GM18508 (cell line): Measurements from ENCODE around the gene CIC.

Source experiments
- ATAC-seq: cut with Tn5 transposase; IDR thresholded peaks from one replicate; pipeline ENCODE4 v1.9.1; 2021; ENCODE audit warnings: moderate number of reproducible peaks; ENCODE audit not compliant: insufficient read depth, unreplicated experiment

CIC gene

GRCh38 chr19:42285988-42286348 is 16.9 kb downstream of the CIC start:
- ATAC-seq = no peak

DNA sequence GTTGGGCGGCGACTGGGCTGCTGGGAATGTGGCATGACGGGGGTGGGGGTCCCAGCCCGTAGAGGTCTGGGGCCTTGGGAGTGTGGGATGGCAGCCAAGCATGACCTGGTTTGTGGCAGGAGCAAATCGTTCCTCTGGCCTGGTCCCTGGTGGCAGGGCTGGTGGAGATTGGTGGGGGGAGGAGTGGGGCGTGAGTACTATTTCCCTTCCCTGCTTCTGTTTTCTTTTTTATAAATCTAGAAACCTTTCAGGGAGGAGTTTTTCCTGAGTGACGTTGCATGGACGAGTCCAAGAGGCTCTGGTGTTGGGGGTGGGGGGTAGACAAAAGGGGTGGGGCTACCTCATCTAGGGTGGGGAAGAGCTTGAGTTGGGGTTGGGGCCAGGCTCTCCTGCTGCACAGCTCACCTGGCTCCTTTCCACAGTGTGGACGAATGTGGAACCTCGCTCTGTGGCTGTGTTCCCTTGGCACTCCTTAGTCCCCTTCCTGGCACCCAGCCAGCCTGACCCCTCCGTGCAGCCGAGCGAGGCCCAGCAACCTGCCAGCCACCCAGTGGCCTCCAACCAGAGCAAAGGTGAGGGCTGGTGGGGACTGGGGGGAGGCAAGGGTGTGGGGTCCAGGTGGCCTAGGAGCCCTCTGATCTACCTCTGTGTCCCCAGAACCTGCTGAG is 17.4 kb downstream of the CIC start:
- ATAC-seq = no peak

- ATAC-seq = no peak
Observed at GRCh38 chr19:42287017-42287826, 18.2 kb downstream of the CIC start.

GRCh38 chr19:42287827-42288107 is 18.7 kb downstream of the CIC start:
- ATAC-seq = no peak

- ATAC-seq = no peak
Observed at GRCh38 chr19:42288387-42288786, 19.3 kb downstream of the CIC start.

DNA sequence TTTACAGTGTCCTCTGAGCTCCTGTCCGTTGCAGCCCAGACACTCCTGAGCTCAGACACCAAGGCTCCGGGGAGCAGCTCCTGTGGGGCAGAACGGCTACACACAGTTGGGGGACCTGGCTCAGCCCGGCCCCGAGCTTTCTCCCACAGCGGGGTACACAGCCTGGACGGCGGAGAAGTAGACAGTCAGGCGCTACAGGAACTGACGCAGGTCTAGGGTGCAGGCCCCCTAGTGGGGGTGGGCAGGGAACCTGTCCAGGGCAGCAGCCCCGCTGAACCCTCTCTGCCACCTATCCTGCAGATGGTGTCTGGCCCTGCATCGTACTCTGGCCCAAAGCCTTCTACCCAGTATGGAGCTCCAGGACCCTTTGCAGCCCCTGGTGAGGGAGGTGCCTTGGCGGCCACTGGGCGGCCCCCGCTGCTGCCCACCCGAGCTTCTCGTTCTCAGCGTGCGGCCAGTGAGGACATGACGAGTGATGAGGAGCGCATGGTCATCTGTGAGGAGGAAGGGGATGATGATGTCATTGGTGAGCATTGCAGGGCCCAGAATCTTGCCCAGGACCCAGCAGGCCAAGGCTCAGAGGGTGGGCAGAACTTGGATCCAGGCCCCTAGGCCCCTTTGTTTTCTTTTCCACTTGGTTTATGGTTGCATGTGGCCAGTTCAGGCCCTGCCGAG is 20.0 kb downstream of the CIC start:
- ATAC-seq = no peak

- no peak for ATAC-seq
Observed at GRCh38 chr19:42289556-42290041, 20.5 kb downstream of the CIC start.

DNA sequence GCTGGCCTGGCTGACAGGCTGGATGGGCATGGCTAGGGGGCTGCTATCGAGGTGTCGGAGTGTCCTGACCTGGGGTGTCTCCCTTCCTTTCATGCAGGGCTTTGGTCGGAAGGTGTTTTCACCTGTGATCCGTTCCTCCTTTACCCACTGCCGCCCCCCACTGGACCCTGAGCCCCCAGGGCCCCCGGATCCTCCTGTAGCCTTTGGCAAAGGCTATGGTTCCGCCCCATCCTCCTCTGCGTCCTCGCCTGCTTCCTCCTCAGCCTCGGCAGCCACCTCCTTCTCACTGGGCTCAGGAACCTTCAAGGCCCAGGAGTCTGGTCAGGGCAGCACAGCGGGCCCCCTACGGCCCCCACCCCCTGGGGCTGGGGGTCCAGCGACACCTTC is 21.1 kb downstream of the CIC start:
- no peak for ATAC-seq

DNA sequence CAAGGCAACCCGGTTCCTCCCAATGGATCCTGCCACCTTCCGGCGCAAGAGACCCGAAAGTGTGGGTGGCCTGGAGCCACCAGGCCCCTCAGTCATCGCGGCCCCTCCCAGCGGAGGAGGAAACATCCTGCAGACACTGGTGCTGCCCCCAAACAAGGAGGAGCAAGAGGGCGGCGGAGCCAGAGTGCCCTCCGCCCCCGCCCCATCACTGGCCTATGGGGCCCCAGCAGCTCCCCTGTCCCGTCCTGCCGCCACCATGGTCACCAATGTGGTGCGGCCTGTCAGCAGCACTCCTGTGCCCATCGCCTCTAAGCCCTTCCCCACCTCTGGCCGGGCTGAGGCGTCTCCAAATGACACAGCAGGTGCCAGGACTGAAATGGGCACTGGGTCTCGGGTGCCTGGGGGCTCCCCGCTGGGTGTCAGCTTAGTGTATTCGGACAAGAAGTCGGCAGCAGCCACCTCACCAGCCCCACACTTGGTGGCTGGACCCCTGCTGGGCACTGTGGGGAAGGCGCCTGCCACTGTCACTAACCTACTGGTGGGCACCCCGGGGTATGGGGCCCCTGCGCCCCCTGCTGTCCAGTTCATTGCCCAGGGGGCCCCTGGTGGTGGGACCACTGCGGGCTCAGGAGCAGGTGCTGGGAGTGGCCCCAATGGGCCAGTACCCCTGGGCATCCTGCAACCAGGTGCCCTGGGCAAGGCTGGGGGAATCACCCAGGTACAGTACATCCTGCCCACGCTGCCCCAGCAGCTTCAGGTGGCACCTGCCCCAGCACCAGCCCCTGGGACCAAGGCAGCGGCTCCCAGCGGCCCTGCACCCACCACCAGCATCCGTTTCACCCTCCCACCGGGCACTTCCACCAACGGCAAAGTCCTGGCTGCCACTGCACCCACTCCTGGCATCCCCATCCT is 21.7 kb downstream of the CIC start:
- ATAC-seq = no peak

- ATAC-seq = no peak
Observed at GRCh38 chr19:42291435-42291810, 22.4 kb downstream of the CIC start.

DNA sequence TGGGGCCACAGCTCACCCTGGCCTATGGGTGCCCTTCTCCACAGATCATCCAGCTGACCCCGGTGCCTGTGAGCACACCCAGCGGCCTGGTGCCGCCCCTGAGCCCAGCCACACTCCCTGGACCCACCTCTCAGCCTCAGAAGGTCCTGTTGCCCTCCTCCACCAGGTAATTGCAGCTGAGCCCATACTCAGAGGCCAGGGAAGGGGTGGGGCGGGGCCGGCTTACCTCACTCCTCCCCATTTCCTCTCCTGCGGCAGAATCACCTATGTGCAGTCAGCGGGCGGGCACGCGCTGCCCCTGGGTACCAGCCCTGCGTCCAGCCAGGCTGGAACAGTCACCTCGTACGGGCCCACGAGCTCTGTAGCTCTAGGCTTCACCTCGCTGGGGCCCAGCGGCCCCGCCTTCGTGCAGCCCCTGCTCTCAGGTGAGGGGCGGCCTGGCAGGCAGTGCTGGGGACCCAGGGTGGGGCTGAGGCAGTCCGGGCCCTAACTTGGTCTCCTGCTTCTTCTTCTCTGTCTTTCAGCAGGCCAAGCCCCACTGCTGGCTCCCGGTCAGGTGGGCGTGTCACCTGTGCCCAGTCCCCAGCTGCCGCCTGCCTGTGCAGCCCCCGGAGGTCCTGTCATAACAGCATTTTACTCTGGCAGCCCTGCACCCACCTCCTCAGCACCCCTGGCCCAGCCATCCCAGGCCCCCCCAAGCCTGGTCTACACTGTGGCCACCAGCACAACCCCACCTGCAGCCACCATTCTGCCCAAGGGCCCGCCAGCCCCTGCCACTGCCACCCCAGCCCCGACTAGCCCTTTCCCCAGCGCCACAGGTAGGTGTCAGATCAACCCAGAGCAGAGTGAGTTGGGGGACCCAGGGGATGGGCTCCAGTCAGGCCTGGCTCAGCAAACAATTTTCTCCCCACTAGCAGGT is 23.2 kb downstream of the CIC start:
- ATAC-seq = no peak

DNA sequence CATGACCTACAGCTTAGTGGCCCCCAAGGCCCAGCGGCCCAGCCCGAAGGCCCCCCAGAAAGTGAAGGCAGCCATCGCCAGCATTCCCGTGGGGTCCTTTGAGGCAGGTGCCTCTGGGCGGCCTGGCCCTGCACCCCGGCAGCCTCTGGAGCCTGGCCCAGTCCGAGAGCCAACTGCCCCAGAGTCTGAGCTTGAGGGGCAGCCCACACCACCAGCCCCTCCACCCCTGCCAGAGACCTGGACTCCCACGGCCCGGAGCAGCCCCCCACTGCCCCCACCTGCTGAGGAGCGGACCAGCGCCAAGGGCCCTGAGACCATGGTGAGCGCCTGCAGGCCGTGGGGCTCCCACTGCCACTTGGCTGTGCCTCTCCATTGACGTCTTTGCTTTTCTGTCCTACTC is 23.9 kb downstream of the CIC start:
- no peak for ATAC-seq

- no peak for ATAC-seq
Observed at GRCh38 chr19:42293540-42293939, 24.5 kb downstream of the CIC start.

DNA sequence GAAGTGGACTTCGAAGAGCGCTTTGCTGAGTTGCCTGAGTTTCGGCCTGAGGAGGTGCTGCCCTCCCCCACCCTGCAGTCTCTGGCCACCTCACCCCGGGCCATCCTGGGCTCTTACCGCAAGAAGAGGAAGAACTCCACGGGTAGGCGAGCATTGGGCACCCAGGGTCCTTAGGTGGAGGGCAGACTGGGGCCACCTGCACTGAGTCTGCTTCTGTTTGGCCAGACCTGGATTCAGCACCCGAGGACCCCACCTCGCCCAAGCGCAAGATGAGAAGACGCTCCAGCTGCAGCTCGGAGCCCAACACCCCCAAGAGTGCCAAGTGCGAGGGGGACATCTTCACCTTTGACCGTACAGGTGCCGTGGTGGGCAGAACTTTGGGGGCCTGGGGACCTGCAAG is 24.9 kb downstream of the CIC start:
- ATAC-seq = no peak

DNA sequence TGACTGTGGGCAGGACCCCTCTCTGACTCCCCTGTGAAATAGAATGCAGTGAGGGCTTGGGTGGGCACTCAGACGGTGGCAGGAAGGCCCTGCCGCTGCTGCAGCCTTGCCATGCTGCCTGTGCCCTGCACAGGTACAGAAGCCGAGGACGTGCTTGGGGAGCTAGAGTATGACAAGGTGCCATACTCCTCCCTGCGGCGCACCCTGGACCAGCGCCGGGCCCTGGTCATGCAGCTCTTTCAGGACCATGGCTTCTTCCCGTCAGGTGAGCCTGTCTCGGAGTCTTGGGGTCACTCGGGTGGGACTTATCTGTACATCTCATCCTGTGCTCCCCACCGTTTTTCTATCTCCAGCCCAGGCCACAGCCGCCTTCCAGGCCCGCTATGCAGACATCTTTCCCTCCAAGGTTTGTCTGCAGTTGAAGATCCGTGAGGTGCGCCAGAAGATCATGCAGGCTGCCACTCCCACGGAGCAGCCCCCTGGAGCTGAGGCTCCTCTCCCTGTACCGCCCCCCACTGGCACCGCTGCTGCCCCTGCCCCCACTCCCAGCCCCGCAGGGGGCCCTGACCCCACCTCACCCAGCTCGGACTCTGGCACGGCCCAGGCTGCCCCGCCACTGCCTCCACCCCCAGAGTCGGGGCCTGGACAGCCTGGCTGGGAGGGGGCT is 25.6 kb downstream of the CIC start:
- no peak for ATAC-seq

GRCh38 chr19:42295342-42295741 is 26.3 kb downstream of the CIC start:
- no peak for ATAC-seq

DNA sequence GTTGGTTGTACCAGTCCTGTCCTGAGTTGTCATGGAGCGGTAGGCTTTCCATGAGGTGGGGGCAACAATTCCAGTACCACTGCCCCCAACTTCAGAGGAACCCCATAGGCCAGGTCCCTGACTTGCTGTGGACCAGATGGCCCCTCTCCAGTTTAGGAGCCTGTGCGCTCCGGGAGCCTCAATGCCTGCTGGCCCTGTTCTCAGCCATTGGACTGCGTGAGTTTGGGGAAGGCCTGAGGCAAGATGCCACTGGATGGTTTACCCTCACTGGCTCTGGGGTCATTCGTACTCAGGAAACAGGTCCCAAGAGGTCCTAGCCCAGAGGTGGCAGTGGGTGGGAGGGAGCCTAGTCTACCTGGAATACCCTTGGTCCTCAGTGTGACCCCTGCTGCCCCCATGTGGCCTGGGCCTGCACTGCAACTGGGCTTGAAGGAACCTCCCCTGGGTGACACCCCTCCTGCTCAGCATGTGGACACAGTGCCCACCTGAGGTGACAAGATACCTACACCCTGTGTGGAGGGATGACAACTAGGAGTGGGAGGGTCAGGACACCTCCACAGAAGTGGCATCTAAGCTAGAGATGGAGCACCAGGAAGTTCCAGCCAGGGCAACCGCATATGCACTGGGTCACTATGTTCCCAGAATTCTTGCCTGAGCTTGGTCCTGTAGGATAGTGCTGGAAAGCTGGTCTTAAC is 26.9 kb downstream of the CIC start:
- no peak for ATAC-seq

DNA sequence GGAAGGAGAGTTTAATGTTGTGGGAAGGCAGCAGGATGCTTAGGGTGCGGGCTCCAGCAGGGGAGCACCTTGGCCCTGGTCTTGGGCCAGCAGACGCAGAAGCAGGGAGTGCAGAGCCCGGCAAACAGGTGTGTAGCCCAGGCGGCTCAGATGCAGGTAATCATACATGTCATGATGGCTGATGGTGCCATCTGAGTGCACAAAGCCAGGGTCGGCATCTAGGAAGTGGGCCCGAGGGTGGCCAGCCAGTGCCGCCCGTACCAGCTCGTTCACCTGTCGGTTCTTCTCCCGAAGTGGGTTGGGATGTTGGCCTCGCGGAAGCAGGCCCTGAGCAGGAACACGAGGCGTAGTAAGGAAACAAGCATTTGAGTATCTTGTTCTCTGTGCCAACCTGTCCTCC is 28.0 kb downstream of the CIC start:
- no peak for ATAC-seq
